ENCODE data around the gene FOXF2.

Gene FOXF2

DNA sequence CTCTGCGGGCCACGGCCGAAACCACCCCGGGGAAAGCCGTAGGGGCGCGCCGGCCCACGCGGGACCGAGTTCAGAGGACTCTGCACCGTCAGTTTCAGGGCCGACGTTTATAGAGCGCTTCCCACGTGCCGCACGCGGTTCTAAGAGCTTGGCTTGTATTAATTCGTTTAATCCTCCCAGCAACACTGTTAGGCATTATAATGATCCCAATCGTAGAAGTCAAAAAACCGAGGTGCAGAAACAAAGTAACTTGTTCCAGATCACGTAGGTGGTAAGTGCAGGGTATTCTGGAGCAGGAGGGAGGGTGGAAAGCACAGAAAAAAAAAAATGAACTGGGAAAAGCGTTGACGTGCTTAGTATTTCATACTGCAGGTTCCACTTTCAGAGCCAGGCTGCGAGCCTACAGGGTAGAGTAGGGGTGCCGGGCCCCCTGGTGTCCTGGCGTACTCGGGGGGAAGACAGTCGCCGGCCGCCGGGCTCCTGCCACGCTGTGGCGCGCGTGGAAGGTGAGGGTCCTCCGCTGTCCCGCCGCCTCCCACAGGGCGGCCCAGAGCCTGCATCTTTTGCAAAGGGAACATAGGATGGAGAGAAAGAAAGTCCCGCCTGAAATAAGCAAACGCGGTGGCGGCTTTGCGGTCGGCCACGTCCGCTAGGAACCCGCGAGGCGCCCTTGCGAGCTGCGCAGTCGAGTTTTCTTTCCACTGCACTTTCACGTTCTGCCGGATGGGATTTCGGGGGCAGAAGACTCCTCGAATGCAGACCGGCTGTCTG lies 10.2 kb upstream of the FOXF2 start:
- no peak for DNase-seq

DNA sequence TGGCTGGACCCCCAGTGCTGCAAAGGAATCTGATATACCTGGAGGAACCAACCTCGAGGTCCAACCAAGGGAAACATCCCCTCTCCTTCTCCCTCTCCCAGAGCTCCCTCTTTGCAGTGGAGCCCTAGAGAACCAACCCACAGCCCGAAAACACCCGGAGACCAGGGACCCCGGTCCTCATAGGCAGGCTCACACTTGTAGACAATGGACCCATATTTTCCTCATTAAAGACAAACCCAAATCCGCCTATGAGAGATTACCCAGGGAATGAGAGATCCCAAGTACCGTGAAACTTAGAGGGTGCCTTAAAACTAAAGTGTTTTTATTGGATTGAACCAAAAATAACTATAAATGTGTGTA lies 9.6 kb upstream of the FOXF2 start:
- DNase-seq: no peak

DNA sequence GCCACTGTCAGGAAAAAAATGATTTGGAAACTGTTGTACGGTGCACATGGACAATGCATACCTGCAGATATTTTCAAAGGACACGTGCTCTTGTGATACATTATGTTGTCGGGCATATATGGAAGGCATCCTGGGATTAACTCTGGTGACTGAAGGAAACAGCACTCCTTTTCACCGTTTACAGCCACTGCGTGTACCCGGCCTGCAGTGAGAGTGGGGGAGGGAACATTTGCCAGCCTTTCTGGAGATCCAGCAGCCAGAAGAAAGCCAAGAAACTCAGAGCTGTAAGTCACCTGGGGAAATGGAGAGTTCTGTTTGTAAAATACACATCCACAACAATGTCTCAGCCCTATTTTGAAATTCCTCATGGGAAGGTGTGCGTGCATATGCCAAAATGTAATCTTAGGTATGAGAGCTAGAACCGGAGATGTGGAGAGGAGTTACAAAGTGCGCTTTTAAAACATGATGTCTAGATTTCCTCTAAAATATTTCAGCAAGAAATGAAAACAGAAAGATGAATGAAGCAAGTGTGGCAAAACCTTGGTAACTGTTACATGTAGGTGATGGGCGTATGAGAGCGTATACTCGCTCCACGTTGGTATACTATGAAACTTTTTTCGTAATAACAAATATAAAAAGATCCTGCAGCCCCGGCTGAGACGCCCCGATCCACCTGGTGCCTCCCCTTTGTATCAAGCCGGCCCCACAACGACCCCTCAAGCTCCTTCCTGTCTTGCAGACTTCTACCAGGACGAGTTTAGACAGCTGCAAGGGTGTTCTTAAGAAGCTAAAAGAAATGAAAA lies 8.6 kb upstream of the FOXF2 start:
- no peak for DNase-seq

DNA sequence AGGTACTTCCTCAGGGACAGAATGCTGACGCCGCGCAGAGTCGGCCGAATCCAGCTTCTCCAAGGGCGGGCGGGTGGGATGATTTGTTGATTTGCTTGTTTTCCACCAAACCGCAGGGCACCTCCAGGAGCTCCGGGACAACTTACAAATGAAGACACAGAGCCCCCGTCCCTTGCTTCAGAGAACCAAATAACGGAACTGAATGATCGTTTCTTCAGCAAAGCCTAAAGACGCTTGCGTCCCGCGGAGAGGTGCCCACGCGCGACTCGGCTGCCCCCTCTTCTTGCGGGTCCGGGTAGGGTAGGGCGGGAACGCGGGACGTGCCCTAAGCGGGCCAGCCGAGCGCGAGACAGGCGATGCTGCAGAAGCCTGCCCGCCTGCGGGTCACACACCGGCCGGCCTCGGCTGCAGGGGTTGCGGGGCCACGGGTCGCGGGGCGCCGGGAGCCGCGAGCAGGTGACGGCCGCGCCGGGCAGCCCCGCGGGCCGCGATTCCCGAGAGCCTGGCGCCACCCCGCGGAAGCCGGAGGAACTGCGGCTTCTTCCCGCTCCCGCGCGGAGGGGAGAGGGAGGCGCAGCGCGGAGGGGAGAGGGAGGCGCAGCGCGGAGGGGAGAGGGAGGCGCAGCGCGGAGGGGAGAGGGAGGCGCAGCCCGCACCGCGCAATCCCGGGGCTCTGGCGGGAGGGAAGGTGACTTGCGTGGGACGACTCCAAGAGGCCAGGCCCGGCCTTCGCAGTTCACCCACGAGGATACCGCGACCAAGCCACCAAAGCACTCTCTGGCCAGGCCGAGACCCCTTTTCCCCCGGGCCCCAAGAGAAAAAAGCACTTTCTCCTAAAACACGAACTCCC lies 7.7 kb upstream of the FOXF2 start:
- DNase-seq: peak; percentile 29

DNA sequence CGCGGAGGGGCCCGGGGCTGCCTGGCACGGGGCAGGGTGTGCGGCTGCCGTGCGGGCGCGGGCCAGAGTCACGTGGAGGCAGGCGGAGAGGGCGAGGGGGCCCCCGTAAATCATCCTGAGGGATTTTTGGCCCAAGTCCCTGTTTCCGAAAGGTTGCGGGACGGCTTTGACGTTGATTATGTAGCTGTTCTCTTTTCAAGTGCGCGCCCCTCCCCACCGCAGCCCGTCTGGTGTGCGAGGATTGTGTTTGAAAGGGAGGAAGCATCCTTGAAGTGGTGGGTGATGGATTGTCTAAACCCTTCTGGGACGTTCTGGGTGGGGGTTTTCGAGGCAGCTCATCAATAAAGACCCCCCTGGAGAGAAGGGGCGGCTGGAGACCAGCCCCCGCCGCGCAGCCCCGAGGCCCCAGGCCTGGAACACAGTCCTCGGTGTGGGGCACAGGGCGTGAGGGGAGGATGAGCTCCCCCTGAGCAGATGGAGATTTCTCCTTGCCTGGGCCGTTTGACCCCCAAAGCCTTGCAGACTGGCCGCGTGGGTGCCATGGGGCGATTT lies 7.0 kb upstream of the FOXF2 start:
- DNase-seq: no peak

DNA sequence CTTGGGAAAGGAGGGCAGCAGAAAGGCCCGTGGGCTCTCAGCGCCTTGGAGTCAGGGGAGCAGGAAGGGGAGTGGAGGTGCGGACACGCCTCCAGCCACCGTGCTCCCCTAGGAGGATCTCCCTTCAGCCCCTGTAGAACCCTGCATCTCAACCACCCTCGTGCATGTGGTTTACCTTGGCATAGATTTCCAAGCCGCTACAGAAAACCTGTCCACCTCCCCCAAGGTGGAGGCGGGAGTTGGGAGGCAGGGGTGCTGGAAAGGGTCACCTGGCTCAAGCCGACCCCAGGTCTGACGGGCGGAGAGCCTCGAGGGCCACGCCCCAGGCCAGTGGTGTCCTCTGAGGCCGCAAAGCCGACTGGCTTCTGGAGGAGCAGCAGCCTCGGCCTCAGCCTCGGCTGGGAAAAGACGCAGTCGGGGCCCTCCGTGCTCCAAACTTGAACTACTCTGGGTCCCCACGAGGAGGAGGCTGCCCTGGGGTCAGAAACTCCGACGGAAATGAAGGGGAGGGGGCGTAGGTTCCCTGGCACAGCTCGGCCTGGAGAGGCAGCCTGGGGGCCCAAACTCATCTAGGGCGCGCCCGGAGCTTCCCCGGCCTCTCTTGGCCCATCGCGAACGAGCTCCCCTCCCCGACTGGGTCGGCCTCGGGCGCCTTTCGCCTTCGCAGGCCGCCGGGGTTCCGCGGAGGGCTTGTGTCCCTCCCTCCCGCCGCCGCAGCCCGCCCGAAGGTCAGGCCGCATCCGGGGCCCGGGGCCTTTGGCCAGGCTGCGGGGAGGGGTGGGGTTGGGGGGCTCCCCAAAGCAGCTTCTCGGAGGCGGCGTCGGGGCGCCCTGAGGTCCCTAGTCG lies 6.3 kb upstream of the FOXF2 start:
- DNase-seq: no peak

DNA sequence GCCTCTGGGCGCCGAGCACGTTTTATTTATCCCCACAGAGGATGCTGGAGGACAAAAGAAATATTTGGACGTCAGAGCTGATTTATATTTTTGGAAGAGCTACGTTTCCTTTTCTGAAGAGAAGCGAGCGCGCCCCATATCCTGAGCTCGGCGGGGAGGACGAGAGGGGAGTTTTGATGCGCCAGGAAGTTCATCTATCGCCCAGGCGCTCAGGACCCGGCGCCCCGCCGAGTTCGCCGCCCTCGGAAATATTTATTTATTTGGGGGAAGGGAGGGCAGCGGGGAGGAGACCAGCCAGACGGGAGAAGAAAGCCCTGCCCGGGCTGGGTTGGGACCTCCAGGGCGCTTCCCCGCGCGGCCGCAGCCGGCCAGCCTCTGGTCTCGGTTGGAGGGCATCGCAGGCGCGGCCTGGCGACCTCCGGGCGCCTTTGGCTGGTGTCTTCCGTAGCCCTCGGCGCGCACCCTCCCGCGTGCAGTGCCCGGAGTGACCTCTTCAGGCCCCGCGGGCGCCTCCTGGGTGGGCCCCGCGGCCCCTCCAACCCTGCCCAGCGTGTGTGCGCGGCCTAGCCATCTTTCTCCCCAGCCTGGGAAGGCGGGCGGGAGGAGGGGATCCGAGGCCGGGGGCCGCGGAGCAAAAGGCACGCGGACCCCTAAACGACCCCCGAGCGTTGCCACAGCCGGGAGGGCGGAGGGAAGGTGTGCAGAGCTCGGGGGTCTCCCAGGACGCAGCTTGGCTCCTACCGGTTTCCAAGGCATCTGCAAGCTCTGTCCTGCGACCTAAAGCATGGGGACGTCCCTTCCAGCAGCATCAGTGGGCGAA lies 5.4 kb upstream of the FOXF2 start:
- DNase-seq: no peak

DNA sequence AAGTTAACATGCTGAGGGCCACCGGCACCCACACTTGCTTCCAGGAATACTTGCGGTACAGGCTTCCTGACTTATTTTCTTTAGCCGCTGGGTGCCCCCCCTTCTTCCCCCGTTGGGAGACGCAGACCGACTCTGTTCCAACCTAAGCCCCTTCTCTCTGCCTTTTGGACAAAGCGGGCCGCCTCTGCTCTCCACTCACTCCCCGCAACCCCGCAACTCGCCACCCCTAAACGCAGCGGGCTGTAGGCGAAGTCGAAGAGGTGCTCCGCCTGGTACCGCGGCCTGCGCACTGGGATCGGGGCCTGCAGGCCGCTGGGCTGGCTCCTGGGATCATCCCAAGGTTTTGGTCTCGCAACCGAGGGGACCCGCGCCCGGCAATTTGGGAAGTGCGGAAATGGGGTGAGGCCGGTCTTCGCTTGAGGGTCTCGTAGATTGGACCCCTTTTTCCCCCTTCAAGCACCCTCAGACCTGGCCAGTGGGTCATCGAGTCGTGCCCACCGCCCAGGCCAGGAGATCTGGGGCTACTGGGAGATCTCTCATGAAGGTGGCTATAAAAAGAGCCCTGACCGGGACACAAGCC lies 4.7 kb upstream of the FOXF2 start:
- no peak for DNase-seq

DNA sequence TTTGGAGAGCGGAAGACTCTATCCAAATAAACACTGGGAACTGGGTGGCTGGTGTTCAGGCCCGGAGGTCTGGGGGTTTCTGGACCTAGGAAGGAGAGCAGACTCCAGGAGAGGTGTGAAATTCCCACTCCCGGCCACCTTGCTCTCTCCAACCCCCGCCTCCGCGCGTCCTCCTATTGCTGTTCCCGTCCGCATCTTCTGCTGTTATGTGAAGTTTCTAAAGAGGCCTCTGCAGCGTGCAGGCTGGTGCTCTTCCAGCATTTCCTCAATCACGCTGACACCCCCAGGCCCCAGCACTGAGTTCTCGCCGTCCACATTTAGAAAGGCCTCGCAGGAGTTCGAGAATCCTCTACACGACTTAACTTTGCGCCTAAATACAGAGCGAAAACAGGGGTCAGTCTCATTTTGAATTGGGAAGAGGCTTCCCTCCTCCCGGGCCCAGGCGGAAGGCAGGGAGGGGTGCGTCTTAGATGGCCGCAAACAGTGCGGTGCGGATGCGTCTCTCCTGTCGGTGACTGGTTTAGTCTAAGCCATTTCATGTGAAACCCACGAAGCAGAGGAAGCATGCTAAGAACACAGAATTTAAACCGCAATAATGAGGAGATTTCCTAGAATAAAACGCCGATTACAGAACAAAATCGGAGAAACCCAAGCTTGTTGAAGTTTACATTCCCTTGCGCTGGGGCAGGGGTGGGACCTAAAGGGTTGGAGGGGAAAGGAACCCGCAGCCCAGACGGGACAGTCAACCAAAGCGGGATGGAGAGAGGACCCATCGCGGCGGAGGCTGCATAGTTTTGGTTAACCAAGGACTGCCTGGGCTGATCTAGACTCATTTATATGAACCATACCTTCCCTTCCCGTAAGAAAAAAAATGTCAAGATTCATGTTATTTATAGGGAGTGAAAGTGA lies 4.0 kb upstream of the FOXF2 start:
- peak; percentile 31 for DNase-seq

DNA sequence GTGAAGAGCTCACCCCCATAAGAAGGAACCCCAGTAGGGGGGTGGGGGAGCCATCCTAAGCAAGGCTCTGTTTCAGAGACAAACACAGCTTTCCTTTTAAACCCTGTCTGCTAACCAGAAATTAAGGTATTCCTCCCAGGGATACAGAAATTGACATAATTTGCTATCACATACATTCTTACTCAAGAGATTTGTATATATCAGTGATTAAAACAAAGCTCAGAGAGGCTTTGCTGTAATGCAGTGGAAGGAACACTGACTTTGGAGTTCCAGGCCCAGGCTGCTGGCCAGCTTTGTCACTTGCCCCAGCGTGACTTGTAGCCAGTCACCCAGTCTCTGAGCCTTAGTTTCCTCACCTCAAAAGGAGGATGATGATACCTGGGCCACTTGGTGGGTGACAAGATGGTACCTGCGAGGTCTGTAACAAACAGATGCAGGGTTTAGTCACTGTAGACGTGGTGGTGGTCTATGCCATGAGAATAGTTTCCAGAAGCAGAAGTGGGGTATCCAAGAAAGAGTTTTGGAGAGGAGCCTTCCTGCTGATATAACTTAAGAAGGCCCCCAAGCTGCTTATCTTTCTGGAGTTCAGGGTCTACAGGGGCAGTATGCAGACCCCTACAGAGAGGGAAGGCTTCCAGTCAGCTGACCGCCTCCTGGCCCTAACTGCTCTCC lies 3.2 kb upstream of the FOXF2 start:
- DNase-seq: no peak

DNA sequence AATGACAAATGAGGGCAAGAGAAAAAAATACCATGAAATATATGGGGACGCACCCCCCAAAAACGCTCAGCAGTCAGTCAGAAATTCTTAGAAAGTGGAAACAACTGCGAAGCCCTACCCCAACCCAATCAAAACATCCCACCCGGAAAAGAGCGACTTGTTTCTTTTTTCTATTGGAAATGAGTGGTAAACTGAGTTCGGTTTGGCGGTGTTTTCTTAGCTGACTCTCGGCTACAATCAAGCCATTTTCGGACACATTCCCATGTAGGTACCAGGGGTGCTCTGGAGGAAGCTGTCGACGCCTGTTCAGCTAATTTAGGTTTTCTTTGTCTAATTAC lies 1.9 kb upstream of the FOXF2 start:
- no peak for DNase-seq

DNA sequence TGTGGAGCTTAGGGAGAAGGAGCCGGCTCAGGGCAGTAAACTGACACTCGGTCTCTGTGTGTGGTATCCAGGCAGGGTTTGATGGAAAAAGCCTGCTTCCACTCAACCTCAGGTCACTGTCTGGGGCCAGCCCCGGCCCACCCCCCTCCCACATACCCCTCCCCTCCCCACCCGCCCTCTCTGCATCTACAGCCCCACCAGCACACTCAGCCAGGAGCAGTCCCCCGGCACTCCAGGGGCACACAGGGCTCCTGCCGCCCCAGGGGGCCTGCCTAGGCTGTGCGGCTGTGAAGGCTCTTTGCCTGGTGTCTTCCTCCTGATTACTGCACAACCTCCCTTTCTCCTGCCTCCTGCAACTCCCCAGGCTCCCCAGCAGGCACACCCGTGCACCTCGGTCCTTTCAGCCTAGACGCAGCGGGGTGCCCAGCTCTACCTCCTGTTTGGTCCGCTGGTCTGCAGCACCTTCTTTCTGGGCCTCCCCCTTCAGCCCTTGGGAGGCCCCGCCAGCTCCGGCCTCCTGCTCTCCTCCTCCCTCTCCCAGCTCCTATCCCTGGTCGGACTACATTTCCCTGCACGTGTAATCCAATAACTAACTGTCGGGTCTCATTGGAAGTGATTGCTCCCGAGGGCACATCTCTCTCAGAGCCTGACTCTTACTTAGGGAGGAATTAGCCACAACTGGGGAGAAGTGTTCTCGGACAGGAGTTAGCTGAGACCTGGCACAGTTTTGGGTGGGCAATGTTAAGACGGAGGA lies 1.3 kb upstream of the FOXF2 start:
- no peak for DNase-seq

DNA sequence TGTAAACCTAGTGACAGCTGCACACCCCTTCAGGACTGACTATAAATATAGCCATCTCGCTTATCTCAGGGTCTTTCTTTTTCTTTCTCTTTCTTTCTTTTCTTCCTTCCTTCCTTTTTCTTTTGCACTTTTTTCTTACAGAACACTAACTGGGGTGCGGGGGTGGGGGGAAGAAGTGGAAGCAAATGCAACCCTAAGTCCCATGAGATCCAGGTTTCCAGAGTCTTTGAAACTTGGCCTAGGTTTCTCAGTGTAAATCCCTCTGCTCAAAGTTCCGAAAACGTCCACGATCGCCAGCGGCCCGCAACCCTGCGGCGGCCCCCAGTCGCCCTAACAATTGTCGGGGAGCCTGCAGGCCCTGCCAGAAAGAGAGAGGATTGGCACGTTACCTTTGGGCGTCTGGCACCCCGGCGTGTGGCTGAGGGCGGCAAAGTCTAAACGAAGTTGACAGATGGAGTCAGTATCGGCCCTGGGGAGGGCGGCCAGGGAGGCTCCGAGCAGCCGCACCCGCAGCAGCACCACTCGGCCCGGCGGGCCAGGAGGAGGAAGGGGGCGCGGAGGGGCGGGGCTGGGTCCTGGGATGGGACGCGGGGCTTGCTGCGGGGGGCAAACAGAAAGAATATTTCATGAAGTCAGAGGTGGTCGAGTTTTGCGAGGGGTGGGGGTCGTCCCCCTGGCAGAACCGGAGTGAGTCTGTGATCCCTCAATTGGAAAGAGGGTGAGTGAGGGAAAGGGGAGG lies 577 bp upstream of the FOXF2 start:
- no peak for DNase-seq

DNA sequence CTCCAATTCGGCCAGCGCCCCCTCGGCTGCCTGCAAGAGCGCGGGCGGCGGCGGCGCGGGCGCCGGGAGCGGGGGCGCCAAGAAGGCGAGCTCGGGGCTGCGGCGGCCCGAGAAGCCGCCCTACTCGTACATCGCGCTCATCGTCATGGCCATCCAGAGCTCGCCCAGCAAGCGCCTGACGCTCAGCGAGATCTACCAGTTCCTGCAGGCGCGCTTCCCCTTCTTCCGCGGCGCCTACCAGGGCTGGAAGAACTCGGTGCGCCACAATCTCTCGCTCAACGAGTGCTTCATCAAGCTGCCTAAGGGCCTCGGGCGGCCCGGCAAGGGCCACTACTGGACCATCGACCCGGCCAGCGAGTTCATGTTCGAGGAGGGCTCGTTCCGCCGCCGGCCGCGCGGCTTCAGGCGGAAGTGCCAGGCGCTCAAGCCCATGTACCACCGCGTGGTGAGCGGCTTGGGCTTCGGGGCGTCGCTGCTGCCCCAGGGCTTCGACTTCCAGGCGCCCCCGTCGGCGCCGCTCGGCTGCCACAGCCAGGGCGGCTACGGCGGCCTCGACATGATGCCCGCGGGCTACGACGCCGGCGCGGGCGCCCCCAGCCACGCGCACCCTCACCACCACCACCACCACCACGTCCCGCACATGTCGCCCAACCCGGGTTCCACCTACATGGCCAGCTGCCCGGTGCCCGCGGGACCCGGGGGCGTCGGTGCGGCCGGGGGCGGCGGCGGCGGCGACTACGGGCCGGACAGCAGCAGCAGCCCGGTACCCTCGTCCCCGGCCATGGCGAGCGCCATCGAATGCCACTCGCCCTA lies 963 bp downstream of the FOXF2 start:
- DNase-seq: peak; percentile 60

DNA sequence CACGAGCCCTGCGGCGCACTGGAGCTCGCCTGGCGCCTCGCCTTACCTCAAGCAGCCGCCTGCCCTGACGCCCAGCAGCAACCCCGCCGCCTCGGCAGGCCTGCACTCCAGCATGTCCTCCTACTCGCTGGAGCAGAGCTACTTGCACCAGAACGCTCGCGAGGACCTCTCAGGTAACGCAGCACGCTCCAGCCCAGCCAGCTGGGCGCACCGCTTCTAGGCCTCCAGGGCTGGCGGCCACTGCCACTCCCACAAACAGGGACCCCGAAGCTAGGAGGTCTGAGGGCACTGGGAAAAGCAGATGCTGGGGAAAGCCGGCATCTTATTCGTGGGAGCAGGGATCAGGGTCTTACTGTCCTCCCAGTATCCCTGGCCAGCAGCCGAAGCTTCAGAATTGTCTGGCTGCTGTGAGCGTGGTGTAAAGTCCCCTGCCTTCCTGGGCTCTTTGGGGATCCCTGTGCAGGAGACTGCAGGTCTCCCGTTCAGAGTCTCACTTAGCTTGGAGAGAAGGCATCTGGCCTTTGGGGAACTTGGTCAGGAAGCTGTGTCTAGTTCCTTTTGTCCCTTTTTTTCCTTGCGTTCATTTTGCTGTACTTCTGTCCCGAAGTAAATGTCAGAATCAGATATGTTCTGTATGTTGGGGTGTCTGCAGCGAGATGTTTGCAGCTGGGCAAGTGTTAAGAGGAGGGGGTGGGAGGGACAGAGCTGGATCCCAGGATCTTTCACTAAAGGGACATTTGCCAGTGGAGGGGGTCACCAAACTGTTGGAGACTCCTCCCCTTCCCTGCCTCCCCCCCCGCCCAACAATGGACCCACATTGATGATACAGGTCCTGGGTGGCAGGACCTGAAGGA lies 1.8 kb downstream of the FOXF2 start:
- peak; percentile 21 for DNase-seq
